Upper lobe of left lung (tissue), 4 donors: ENCODE data around the gene SUPT4H1.

Source experiments
- EP300 ChIP-seq, 4 donors: sonication (generic); formaldehyde crosslinking; IDR thresholded peaks; one replicate each; pipeline ENCODE4 v1.5.1; 2017; ENCODE audit warnings: antibody characterized with exemption in 4 of 4, control low read depth in 2 of 4
- POLR2AphosphoS5 ChIP-seq, 2 donors: sonication (generic); formaldehyde crosslinking; IDR thresholded peaks; one replicate each; pipeline ENCODE4 v1.5.1; 2017; ENCODE audit warnings: antibody characterized with exemption in 2 of 2

- TF ChIP-seq EP300 (IDR thresholded peaks at IDR 0.05) (no peak), POLR2AphosphoS5 (IDR thresholded peaks at IDR 0.05) (no peak)
Observed at GRCh38 chr17:58364270-58364942, 12.4 kb upstream of the SUPT4H1 start.
